CD4-positive, alpha-beta T cell treated with Interleukin-15 for 4 hours (primary cell): Measurements from ENCODE around the gene SLC39A5.
"Not testable (repeated sequence)": the region's sequence is repeated elsewhere in the genome, so short reads cannot be mapped to it uniquely, and the experiment has no call there.

Experiments used
- DNase-seq: peaks from one replicate; pipeline ENCODE4 v3.0.0-alpha.2; 2020; ENCODE audit warnings: low spot score

SLC39A5 gene

GRCh38 chr12:56278905-56279304 is 49.1 kb downstream of the SLC39A5 start:
- DNase-seq, result no peak

DNA sequence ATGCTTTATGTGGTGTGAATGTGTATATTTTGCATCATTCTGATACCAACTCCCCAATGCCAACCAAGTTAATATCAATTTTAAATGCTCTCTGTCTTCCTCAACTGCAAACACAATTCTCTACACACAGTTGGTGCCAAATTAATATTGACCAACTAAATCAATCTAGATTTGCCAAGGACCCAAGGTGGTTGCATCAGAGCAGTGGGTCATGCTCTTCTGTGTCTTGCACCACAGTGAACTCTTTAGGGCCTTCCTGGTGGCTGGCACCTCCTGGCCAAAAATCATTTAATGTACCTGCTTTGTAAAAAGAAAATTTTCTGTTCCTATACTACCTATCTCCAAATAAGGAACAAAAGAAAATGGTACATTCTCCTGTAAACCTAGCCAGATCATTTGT is 51.0 kb downstream of the SLC39A5 start:
- DNase-seq, result no peak

GRCh38 chr12:56282030-56282429 is 52.2 kb downstream of the SLC39A5 start:
- no peak for DNase-seq

DNA sequence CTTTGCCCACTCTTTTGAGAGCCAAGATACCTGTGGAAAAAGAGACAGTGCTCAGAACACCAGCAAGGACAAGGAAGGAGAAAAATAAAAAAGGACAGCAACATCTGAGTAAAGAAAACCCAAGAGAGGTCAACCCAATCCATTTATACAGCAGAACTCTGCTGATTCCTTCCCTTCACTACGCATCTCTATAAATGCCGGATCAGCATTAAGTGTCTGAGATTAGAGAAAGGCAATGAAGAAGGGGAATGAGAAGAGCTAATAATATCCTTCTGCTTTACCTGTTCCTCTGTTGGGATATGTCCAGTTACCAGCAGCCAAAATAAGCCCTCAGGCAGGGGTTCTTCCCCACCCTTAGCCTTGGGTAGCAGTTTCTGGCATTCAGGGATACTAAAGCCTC is 52.7 kb downstream of the SLC39A5 start:
- no peak for DNase-seq

DNA sequence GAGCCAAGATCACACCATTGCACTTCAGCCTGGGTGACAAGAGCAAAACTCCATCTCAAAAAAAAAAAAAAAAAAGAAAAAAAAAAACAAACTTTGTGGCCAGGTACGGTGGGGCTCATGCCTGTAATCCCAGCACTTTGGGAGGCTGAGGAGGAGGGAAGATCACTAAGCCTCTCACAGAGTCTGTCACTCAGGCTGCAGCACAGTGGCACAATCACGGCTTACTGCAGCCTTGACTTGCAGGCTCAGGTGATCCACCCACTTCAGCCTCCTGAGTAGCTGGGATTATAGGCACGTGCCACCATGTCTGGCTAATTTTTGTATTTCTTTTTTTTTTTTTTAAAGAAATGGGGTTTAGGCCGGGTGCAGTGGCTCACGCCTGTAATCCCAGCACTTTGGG is 54.4 kb downstream of the SLC39A5 start:
- DNase-seq, result not testable (repeated sequence)

DNA sequence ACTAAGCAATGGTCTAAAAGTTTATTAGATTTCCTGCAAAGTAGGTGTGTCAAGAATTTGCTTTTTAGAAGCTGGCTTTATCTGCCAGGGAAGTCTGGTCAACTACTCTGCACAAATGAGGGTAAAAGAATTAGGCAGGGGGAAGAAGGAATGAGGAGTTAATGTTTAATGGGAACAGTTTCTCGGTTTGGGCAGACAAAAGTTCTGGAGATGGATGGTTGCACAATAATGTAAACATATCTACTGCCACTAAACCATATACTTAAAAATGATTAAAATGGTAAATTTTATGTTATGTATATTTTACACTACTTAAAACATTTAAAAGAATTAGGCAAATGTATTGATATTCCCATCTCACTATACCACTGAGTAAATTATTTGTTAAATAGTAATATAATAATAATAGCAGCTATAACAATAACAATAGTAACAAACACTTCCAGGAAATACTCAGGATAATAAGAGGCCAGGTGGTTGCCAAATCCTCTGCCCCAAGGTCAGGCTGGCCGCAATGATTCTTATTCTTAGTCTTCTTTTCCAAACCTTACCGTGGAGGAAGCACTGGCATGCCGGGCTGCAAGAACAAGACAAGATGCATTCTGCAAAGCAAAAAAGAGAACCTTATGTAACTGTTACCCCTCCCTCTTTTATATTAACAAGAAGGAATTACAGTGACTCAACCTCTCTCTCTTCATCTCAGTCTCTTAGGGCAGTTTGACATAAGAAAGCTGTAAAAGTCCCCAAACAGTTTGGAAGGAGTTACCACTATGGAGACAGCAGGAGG is 56.4 kb downstream of the SLC39A5 start:
- DNase-seq, result no peak
